GM21737 (cell line): ENCODE results near the gene PPP6R3.

Experiments used
- ATAC-seq: cut with Tn5 transposase; IDR thresholded peaks from one replicate; pipeline ENCODE4 v1.9.1; 2021; ENCODE audit warnings: mild to moderate bottlenecking, moderate library complexity; ENCODE audit not compliant: unreplicated experiment

The PPP6R3 gene

DNA sequence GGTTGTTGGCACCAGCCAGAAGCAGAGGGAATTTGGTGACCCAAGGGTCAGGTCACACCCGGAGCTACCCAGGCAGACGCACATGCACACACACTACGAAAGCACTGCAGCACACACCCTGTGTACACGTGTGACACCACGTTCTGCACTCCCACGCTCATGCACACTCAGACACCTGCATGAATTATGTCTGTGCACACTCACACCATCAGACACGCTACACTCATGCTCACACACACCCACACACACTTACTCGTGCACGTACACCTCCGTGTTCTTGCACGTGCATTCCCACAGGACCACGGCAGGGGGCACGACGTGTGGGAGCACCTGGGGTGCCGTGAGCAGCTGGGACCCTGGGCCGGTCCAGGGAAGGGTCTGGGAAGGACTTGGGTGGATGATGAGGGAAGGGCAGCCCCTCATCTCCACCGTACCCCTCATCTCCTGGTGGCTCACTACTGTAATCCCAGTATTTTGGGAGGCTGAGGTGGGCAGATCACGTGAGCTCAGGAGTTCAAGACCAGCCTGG is 203.0 kb downstream of the PPP6R3 start:
- ATAC-seq, result no peak

GRCh38 chr11:68664141-68664540 is 203.6 kb downstream of the PPP6R3 start:
- ATAC-seq, result no peak

GRCh38 chr11:68664906-68665305 is 204.4 kb downstream of the PPP6R3 start:
- no peak for ATAC-seq
